ENCODE results near the gene CAMK2N1.

- TF ChIP-seq CTCF (conservative IDR thresholded peaks at IDR 0.05; ENCODE audit: low read depth in 2 of 2) (no peak), ETS1 (IDR thresholded peaks at IDR 0.05) (no peak), EZH2 (IDR thresholded peaks at IDR 0.05; ENCODE audit: low read depth, unreplicated experiment) (no peak), POLR2AphosphoS5 (IDR thresholded peaks at IDR 0.05; ENCODE audit: low read depth) (no peak), EZH2phosphoT487 (IDR thresholded peaks at IDR 0.05; ENCODE audit: unreplicated experiment) (no peak), JUNB (IDR thresholded peaks at IDR 0.05; ENCODE audit: unreplicated experiment) (no peak), REST (IDR thresholded peaks at IDR 0.05; ENCODE audit: unreplicated experiment) (no peak), ZNF462 (CRISPR knock-in tag; IDR thresholded peaks at IDR 0.05) (no peak), CREB1 (CRISPR knock-in tag; IDR thresholded peaks at IDR 0.05; ENCODE audit: low read depth) (no peak), STAT1 (IDR thresholded peaks at IDR 0.05; ENCODE audit: unreplicated experiment) (no peak), NANOG (IDR thresholded peaks at IDR 0.05; ENCODE audit: borderline replicate concordance) (no peak)
Observed at GRCh38 chr1:20472121-20472520, 13.9 kb downstream of the CAMK2N1 start.

Measured in GM23338 (cell line).